ENCODE data around the gene NR1I3.

- no peak for TF ChIP-seq CTCF (IDR thresholded peaks at IDR 0.05)
- no peak for TF ChIP-seq POLR2A (IDR thresholded peaks at IDR 0.05)
Observed at GRCh38 chr1:161238039-161238473, at the start of gene NR1I3.
